ENCODE measurements around the gene BCAR3.

DNA sequence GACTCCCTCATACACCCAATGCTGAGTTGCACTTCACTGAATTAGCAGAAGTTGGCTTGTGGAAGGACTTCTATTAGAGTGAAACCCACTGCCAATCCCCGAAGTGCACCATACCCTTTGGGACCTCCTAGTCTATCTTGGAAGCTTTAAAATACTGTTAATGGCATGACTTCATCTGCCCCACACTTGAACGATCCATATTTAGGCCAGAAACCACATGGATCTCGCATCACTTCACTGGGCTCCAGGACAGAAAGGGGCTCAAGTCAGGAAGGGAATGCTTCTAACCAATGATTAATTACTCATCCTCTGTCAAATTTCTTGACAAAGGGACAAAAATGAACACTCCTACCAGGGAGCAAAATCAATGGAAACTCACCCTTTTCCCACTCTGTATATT is 69.1 kb downstream of the BCAR3 start:
- TF ChIP-seq, protein P1, sequence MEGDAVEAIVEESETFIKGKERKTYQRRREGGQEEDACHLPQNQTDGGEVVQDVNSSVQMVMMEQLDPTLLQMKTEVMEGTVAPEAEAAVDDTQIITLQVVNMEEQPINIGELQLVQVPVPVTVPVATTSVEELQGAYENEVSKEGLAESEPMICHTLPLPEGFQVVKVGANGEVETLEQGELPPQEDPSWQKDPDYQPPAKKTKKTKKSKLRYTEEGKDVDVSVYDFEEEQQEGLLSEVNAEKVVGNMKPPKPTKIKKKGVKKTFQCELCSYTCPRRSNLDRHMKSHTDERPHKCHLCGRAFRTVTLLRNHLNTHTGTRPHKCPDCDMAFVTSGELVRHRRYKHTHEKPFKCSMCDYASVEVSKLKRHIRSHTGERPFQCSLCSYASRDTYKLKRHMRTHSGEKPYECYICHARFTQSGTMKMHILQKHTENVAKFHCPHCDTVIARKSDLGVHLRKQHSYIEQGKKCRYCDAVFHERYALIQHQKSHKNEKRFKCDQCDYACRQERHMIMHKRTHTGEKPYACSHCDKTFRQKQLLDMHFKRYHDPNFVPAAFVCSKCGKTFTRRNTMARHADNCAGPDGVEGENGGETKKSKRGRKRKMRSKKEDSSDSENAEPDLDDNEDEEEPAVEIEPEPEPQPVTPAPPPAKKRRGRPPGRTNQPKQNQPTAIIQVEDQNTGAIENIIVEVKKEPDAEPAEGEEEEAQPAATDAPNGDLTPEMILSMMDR (IDR thresholded peaks at IDR 0.05; ENCODE audit: borderline replicate concordance, extremely low read depth, low read length, poor library complexity, severe bottlenecking), result no peak
- no peak for TF ChIP-seq EZH2 (IDR thresholded peaks at IDR 0.05; ENCODE audit: borderline replicate concordance, low read depth, low read length, severe bottlenecking)
